Activated CD4-positive, alpha-beta T cell treated with anti-CD3 and anti-CD28 coated beads, Interleukin-2, Interleukin-6, amounts not matched to agents 100 ng/mL and 50 ng/mL, durations not matched to agents 16 hours and 8 hours (primary cell): Measurements from ENCODE around the gene MARS1.

Experiments used
- DNase-seq: peaks from one replicate; pipeline ENCODE4 v3.0.0-alpha.2; 2020

The MARS1 gene

DNA sequence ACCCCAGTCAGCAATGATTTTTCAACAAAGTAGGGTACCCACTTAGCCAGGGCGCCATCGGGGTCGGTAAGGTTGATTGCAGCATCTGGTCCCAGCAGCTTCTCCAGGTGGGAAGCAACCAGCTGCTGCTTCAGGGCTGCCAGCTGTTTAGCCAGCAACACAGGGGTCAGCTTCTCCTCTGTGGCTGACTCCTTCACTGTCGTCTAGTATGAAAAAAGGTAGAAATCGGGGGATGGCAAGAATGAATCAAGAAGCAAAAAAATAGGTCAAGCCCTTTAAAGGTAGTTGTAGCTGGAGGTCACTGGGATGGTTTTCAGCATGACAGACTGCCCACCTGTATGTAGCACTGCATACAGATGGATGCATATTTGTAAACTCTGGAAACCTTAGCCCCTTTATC is 46.4 kb downstream of the MARS1 start:
- no peak for DNase-seq

DNA sequence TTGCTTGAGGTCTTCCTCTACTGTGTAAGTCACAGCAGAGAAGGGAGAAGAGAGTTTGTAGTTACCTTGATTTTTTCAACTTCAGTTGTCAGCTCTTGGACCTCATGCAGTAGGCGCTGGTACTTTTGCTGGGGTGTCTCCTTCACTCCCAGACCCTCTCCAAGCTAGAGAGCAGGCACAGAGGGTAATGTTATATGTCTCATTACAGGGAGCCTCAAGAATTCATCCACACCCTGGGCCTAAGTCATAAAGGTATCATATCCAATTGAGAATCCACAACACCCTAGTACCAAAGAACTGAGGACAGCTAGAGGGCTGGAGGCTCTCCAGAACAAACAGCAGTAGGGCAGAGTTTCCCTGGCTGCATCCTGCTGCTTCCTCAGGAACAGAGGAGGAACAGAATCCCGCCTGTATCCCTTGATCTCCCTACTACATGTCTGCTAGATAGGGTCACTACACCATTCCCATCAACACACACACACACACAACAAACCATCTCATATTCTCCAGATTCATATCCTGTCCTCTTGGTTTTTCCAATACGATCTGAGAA is 47.2 kb downstream of the MARS1 start:
- DNase-seq, result no peak

DNA sequence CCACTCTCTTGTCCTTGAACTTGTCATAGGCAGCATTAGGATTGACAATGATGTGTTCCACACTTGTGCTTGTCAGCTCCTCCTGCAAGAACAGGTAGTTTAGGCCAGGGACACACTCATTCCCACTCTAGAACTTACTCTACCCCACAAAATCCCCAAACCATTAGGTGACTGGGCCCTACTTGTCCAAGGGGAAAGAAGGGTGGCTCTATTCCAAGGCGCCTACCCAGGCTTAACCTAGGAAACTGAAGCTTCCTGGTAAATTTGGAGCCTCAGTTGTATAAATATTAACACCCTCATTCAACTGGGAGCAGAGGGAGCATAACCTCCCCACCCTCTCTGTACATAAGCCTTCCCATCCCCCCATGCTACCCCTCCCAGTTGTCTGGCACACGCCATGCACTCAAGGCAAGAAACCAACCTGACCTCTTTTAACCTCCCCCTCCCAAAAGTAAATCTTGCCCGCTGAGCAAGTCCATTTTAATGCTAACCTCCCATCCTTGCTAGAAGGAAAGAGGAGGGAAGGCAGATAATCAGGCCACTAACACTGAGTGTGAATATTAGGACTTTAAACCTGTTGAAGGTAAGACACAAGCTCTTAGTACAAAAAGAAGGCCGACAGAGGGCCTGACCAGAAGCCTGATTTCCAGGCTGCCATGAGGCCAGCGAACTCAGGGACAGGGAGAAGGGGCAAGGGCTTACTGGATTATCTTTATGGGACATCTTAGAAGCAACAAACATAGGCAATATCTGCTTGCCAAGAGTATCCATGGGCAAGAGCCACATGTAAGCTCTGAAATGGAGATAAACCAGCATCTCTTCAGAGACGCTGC is 48.1 kb downstream of the MARS1 start:
- DNase-seq, result no peak

DNA sequence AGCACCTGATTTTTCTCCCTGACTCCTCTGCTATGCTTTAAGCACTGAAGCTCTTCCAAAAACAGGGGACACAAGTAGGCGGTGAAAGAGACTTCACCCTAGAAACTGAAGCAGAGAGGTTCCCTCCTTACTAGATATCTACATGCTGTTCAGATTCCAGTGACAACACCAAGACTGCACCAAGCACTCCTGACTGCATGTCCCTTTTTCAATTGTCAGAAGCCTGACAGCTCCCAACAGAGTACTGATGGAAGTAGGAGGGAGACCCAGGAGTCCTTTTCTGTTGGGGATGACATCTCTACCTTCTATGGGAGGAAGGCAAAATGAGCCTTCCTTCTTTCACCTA is 48.7 kb downstream of the MARS1 start:
- DNase-seq, result no peak

DNA sequence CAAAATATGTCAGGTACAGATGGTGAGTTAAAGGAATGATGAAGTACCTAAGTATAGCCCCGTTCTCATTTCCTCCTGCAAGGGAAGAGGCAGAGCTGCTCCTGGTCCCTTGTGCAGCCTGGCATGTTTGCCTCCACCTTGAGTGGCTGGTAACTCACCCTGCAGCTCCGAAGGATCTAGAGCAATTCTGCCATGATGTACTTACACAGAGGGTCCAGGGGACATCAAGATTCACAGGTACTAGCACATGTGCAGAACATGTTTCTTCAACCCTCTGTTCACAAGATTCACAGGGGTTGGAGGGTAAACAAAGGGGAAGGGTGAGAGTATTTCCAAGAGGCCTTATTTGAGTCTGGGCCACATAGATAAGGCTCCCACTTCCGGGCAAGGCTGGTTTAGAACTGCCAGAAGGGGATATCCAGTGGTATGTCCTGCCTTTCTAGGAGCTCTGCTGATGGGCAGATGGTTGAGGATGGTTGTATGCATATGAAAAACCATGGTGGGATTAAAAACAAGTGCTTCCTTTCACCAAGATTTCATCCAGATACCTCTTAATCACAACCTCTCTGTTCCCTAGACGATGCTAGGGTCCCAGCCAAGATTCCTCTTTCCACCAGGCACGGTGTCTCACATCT is 51.4 kb downstream of the MARS1 start:
- no peak for DNase-seq

DNA sequence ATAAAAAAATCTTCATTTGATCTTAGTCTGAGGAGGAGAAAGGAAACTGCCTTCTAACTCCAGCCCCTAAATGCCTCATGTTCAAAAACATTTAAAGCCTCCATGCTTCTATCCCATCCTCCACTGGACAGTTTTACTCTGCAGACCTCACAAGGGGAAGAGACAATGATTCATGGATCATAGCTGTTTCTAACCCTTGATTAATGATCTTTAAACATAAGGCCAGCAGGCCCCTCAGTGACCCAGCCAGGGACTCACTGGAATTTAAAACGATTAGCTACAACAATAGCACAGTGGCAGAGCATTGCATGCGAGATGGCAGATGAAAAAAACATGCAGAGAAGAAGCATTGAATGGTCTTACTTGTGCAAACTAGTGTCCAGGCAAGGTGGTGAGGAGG is 53.1 kb downstream of the MARS1 start:
- DNase-seq, result no peak

DNA sequence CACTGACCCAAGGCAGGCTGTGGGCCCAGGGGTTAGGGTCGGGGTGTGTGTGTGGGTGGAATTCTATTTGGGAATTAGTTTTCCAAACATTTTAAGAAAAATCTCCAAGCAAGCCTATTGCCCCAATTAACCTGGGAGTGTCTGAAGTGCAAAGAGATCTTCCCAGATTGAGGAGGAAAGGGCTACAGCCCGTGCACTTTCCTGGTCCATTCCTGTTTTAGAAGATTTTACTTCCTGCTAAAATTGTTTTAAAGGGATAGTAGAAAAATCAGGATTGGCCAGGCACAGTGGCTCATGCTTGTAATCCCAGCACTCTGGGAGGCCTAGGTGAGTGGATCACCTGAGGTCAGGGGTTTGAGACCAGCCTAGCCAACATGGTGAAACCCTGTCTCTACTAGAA is 53.8 kb downstream of the MARS1 start:
- no peak for DNase-seq

DNA sequence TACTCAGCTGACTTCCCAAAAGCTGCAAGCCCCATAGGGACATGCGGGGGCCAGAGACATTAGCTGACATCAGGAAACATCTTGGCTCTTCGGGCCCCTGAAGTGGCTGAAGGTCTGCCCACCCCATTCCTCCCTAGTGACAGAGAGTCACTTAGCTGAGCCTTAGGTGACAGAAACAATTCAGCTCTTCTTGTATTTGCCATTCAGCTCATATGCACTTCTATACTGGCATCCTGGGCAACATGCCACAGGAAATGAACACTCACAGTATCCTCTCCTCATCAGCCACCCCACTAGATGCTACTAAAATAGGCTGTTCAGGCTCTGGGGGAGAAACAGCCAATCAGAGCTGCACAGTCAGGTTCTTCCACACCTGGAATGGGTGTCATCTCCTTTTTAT is 55.7 kb downstream of the MARS1 start:
- no peak for DNase-seq

DNA sequence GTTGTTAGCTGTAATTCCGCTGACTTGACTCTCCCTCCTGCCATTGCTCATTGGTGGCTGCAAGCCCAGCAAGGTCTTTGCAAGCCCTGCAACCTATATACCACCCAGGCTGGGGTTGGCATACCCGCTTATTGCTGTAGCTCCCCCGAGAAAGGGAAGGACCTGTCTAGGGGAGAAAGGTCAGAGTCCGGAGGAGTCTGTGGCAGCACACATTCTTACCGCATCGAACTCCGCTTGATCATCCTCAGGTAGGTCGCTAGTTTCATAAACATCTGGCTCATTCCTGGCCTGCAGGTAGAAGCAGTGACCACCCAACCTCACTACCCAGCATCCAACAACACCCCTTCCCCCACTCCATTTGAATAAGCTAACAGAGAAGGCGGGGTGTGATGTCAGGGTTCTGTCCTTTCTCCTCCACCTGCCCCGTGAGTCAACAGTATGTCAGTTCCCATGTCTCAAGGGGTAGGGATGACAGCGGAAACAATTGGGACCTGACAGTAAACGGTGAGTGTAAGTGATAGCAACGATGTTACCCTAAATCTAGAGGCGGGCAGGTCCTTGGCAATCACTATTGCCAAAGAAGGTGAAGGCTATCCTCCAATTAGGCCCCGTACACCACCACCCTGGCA is 58.1 kb downstream of the MARS1 start:
- DNase-seq, result no peak

DNA sequence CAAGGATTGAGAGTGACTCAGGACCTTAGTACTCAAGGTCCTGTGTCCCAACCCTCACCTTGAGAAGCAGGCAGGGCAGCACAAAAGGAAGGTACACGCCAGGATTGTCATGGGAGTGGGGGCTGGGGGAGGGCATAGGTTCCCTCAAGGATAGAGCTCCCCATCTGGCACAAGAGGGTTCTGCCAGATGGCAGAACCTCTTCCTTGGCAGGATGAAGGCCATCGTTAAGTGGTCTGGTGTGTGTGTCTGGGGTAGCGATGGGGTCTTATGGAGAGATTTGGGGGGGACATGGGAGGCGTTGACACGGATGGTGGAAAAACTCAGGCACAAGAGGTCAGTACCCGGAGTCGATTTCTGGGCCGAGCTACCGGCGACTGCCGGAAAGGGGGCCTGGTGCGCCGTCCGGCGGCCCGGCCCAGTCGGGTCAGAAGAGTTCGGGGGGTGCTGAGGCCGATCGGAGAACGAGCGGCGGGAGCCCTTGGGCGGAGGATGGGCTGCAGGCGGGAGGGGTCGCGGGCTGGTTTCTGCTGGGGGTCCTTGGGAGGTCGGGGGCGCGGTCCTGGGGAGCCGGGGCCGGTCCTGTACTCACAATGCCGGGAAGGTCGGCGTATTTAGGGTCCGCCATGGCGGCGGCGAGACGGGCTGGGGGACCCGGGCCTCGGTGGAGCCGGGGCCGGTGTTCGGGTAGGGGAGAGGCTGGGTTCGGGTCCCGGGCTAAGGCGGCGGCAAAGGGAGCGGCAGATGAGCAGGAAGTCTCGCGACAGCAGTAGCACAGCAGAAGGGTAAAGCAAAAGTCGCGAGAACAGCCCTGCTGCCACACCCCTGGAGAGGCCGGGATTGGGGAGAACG is 58.8 kb downstream of the MARS1 start, which contains the start of gene DCTN2:
DCTN2 (minus strand) TSS at position 755 of the 850 bp plus-strand sequence; CDS start at position 626, 129 bp downstream.
- peak; percentile 98 for DNase-seq

DNA sequence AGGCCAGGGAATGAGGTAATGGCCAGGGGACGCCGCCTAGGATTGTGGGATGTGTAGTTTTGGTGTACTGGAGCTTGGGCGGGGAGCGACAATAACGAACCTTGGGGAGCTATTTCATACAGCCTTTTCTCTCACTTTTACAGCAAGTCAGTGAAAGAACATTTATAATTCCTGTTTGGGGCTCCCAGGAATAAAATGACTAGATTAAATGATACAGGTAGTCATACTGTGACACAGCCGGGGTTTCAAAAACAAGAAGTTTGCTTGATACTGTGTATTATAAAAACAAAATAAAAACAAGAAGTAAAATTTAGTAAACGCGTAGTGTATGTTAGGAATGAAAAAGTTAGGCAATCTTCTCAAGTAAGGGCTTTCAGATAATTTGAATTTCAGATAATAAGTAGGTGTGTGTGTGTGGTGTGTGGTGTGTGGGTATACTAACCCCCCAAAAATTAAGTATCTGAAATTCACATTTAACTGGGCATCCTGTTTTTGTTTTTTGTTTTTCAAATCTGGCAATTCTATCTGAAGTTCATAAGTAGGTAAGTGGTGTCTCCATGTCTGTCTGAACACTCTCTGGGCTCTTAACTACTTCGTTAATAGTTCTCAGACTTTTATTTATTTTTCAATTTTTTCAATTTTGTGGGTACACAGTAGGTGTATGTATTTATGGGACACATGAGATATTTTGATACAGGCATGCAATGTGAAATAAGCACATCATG is 59.6 kb downstream of the MARS1 start:
- no peak for DNase-seq

DNA sequence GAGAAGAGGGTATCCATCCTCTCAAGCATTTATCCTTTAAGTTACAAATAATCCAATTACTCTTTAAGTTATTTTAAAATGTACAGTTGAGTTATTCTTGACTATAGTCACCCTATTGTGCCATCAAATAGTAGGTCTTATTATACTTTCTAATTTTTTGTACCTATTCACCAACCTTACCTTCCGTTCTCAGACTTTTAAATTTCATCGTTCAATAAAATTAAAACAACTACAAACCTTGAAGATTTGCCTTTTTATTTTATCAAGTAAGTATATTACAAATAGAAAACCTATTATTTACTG is 60.1 kb downstream of the MARS1 start:
- DNase-seq, result no peak

DNA sequence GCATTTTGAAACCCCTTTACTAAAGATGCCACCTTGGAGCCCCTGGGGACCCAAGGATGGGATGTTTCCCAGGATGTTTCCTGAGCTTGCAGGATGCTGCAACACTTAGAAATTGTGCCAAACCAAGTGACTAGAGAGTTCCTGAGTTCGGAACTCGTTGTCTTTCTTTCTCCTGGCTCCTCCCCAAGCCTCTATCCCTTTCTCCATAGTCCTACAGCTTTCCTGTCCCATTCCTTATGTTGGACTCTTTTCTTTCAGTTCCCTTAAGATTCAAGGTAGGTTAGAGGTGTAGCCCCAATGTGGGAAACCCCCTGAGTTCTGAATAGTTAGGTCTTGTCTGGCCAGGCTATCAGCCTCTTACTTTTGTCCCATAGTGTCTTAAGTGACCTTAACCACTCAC is 60.6 kb downstream of the MARS1 start:
- no peak for DNase-seq

DNA sequence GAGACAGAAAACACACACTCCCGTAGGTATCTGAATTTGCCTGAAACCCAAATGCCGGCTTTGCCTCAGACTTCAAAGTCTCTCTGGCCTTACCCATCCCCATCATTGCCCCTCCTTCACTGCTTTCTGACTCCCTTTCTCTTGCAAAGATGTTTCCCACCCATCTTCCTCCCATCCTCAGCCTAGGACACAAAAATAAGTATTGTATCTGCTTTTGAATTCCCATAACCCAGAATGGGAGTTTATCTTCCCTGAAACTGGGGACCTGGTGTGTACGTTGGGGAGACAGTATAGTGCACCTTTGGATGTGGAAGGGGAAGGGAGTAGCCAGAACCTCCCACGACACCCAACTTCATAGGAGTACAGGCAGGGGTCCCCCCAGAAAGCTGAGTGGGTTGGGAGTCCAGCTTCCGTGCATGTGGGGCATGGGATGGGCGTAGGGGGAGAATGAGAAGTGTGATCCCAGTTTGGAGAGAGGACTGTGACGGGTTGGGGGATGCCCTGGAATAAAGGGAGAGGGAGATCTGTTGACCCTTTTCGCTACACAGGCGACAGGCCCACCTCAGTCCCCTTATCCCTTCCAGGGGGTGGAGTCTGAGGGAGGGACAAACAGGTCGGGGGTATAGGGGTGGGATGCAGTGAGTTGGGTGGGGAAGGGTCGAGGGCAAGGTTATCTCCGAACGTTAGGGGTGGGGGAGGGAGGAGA is 61.5 kb downstream of the MARS1 start:
- no peak for DNase-seq

DNA sequence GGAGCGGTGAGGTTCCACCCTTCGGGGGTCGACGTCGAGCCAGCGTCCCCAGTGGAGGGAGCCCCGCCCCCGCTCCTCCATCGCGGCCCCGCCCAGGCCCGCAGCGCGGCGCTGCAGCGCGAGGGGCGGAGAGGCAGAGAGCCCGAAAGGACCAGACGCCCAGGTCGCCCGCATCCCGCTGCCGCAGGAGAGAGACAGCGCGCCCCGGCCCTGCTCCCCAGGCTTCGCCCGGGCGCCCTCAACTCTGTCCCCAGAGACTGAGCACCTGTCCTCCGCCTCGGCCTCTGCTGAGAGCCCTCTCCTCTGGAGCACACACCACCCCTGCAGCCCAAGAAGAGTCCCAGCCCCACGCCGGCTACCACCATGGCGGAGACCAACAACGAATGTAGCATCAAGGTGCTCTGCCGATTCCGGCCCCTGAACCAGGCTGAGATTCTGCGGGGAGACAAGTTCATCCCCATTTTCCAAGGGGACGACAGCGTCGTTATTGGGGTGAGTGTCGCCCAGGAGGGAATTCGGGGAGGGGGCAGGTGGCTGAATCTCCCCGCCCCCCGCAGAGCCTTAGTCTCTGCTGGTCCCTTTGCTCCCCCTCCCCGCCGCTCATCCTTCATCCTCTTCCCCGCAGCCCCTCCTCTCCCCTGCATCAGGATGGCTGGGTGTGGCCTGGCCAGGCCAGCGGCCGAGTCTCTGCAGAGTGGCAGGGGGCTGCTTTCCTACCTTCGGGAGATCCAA is 62.2 kb downstream of the MARS1 start, which contains the start of gene KIF5A:
KIF5A (plus strand) TSS at position 136 of the 732 bp plus-strand sequence; CDS start at position 364, 228 bp downstream.
- DNase-seq, result peak; percentile 65

DNA sequence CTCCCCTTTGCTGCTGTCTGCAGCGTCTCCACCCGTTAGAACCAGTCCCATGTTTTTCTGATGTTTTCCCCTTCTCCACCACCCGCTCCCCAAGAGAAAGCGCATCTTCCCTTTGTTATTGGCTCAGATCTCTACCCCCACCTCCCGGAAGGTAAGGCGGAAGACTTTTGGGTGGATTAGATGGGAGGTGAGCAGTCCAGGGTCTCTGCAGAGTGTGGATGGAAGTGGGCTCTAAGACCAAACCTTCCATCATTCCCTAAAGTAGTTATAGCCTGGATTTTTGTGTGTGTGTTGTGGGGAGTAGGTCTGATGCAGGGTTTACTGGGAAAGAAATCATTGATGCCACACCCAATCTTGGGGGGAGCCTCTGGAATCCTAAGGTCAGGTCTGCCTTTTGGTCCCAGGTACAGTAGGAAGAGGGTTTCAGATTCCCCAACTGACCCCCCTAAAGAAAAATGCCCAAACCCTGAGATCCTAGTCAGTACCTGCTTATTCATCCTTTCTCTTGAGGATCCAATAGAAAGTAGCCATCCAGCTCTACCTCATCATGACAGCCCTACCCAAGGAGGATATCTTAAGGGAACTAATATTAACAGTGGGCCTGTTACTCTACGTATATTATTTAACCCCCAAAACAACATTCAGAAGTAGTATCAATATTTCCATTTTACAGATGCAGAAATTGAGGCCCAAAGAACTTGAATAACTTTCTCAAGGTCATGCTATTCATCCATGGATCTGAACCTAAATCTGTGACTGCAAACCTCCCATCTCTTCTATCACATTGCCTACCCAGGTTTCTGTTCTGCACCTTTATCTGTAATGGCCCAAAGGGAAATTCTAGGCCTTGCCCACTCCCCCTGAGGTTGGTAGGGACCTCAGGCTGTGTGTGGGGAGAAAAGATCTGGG is 63.0 kb downstream of the MARS1 start:
- DNase-seq, result no peak

DNA sequence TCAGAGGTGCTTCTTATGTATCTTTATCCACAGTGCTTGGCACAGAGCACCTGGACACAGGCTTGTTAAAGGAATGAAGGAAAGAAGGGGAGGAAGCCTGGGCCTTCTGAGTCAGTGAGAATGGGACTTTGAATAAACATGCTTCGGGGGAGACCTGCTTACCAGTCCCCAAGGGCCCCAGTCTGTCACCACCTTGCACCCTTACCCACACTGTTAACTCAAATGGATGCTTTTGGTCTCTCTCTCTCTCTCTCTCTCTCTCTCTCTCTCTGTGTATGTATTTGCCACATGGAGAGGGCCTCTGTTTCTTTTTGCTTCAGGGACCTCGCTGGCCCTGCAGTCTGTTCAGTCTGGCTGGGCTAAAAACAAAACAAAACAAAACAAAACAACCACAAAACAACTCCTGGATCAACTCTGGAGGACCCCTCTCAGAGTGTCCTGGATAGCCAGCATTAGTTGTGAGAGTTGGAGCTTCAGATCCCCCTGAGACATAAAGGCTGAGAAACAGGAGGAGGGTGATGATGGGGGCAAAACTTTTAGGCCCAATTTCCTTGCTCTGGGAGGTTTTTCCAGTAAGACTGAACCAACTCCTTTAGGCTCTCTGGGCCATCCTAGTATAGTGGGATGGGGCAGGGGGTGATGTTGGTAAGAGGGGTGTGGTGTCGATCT is 63.9 kb downstream of the MARS1 start:
- DNase-seq, result no peak

DNA sequence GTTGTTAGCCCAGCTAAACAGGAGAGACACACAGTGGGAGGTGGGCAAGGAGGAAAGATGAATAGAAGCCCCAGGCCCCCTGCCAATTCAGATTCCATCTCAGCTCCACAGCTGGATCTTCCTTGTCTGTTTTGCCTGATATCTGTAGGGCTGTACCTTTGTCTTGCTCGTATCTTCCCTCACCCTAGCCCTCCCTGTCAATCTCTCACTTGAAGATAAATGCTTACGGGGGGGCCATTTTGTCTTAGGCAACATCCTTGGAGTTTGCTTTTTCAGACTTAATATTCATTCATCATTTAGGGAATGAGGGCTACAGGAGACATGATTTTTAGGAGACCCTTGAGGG is 64.4 kb downstream of the MARS1 start:
- DNase-seq, result no peak

DNA sequence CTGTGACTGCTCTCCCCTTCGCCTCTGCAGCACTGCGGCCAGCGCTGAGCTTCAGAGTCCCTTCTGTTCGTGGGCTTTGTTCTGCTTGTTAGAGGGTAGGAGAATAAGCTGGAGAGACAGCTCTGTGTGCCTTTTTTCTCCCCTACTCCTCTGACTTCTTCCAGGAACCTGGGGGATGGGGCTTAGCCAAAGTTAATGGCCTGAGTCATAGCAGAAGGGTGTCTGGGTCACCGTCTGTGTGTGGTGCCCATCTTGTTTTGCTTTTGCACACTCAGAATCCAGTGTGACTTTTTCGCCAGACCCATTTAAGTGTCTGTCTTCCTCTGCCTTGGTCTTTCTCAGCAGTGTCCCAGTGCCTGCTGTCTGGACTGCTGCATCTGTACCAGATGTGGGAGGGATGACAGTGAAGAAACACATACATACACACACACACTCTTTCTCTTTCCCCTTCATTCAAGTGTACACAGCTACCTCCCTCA is 65.0 kb downstream of the MARS1 start:
- no peak for DNase-seq
